ENCODE measurements around the gene TC2N.

- TF ChIP-seq CTCF (IDR thresholded peaks at IDR 0.05) (no peak), POLR2AphosphoS5 (IDR thresholded peaks at IDR 0.05) (no peak), EP300 (IDR thresholded peaks at IDR 0.05) (no peak), POLR2A (IDR thresholded peaks at IDR 0.05) (no peak)
These were observed 30.3 kb downstream of the TC2N start for GRCh38 chr14:91837076-91837475.

Data from sigmoid colon (tissue), 4 donors.